ENCODE data around the gene CNOT6.

GRCh38 chr5:180456792-180457191 is 37.4 kb upstream of the CNOT6 start:
- TF ChIP-seq CTCF (IDR thresholded peaks at IDR 0.05; ENCODE audit: low read length) (no peak), EZH2 (IDR thresholded peaks at IDR 0.05; ENCODE audit: borderline replicate concordance, low read length) (no peak)

Data from OCI-LY1 (cell line).